GM12872 (cell line): ENCODE measurements around the gene ATP6V1B1.

Experiments used
- CTCF ChIP-seq: IDR thresholded peaks from 3 replicates; pipeline ENCODE4 v1.5.1; 2011; ENCODE audit warnings: low read depth, mild to moderate bottlenecking, low read length, moderate library complexity; ENCODE audit not compliant: insufficient read depth

Gene ATP6V1B1

GRCh38 chr2:70987386-70987785, 51.7 kb downstream of the ATP6V1B1 start:
- TF ChIP-seq CTCF = no peak

- no peak for TF ChIP-seq CTCF
Measured at GRCh38 chr2:70988151-70988550, 52.5 kb downstream of the ATP6V1B1 start.

- no peak for TF ChIP-seq CTCF
Measured at GRCh38 chr2:70988726-70989648, 53.3 kb downstream of the ATP6V1B1 start.

GRCh38 chr2:70990216-70990615, 54.5 kb downstream of the ATP6V1B1 start:
- TF ChIP-seq CTCF = no peak

GRCh38 chr2:70991142-70991541, 55.4 kb downstream of the ATP6V1B1 start:
- TF ChIP-seq CTCF = no peak

GRCh38 chr2:70991742-70992141, 56.0 kb downstream of the ATP6V1B1 start:
- TF ChIP-seq CTCF = no peak

GRCh38 chr2:70992945-70993853, 57.5 kb downstream of the ATP6V1B1 start:
- no peak for TF ChIP-seq CTCF
